Caco-2 (cell line): ENCODE data around the gene CCDC134. TPM values are rescaled to one million over a fixed set of nuclear protein-coding genes. Genes with fewer than 3 reads are reported as not detected.

Experiments
- BruUV-seq: library from RNA; stranded (reverse); fragments of 400-500 nt; replicated peaks from 2 replicates; lab custom pipeline; 2021; lab: Mats Ljungman, UMichigan
- CTCF ChIA-PET: fragments of 300-600 bp; sonication (Branson Sonifier 250); formaldehyde crosslinking; loops from one replicate; lab custom pipeline; 2022; ENCODE audit warnings: antibody characterized with exemption; lab: Charles Lee
- POLR2A ChIA-PET: fragments of 300-600 bp; sonication (Branson Sonifier 250); formaldehyde crosslinking; loops from one replicate; lab custom pipeline; 2022; ENCODE audit warnings: antibody characterized with exemption; lab: Charles Lee
- DNase-seq, 2 experiments: peaks; one replicate each; pipeline versions ENCODE4 v3.0.0 to v3.0.0-alpha.2; 2020 to 2022
- H3K27me3 ChIP-seq: replicated peaks from 2 replicates; pipeline ENCODE4 v1.6.0; 2011; ENCODE audit warnings: low read length; ENCODE audit not compliant: control insufficient read depth, insufficient read depth
- H3K36me3 ChIP-seq: 2 replicates; pipeline ENCODE4 v1.5.1; 2011; ENCODE audit warnings: low read length; ENCODE audit not compliant: control insufficient read depth, insufficient read depth
- H3K4me1 ChIP-seq: fragments of 250-450 bp; sonication (Bioruptor Pico); 2 replicates; pipeline ENCODE4 v1.5.1; 2020; ENCODE audit warnings: mild to moderate bottlenecking
- H3K4me3 ChIP-seq: 2 replicates; pipeline ENCODE4 v1.5.1; 2011; ENCODE audit warnings: low read depth, mild to moderate bottlenecking, control low read depth, low read length
- H3K9me3 ChIP-seq: fragments of 250-450 bp; sonication (Bioruptor Pico); 2 replicates; pipeline ENCODE4 v1.5.1; 2020; ENCODE audit warnings: mild to moderate bottlenecking, moderate library complexity
- H3K27ac Mint-ChIP-seq: one replicate; pipeline ENCODE4 v1.8.0; 2022; ENCODE audit warnings: mixed read lengths; ENCODE audit not compliant: unreplicated experiment
- H3K27me3 Mint-ChIP-seq: one replicate; pipeline ENCODE4 v1.8.0; 2022; ENCODE audit warnings: mixed read lengths; ENCODE audit not compliant: insufficient read depth, unreplicated experiment
- H3K36me3 Mint-ChIP-seq: one replicate; pipeline ENCODE4 v1.8.0; 2022; ENCODE audit warnings: mild to moderate bottlenecking, mixed read lengths; ENCODE audit not compliant: insufficient read depth, unreplicated experiment
- H3K4me1 Mint-ChIP-seq: one replicate; pipeline ENCODE4 v1.8.0; 2022; ENCODE audit warnings: low read depth, mixed read lengths; ENCODE audit not compliant: unreplicated experiment
- H3K4me3 Mint-ChIP-seq: one replicate; pipeline ENCODE4 v1.8.0; 2022; ENCODE audit warnings: mild to moderate bottlenecking, moderate library complexity, mixed read lengths; ENCODE audit not compliant: unreplicated experiment
- H3K9me3 Mint-ChIP-seq: one replicate; pipeline ENCODE4 v1.8.0; 2022; ENCODE audit warnings: mixed read lengths; ENCODE audit not compliant: unreplicated experiment
- CTCF ChIP-seq, 2 experiments: fragments of 200-600 bp in 1 of 2; IDR thresholded peaks; 1 replicate in 1 of 2; 2 replicates in 1 of 2; pipeline versions ENCODE4 v1.5.1 to v1.8.0; 2011 to 2022; ENCODE audit warnings: antibody characterized with exemption in 1 of 2, control low read depth in 1 of 2, inconsistent platforms in 1 of 2, low read depth in 1 of 2, low read length in 1 of 2, mild to moderate bottlenecking in 1 of 2, moderate library complexity in 1 of 2; ENCODE audit not compliant: insufficient read depth in 1 of 2, severe bottlenecking in 1 of 2, unreplicated experiment in 1 of 2
- intact Hi-C: fragments of 100-400 bp; cut with micrococcal nuclease; formaldehyde crosslinking; loops from one replicate; pipeline ENCODE4 v1.10.0; 2022; ENCODE audit not compliant: unreplicated experiment
- total RNA-seq: library from RNA; stranded (reverse); gene quantifications from 2 replicates; pipeline ENCODE4 v1.2.3, GENCODE V29; 2022

CCDC134 gene
- total RNA-seq, 1 experiment from 2014 or later: 24.8 TPM

GRCh38 chr22:41831828-41832552, 31.5 kb downstream of the CCDC134 start:
- BruUV-seq: TSS peak; percentile 97
- Mint-ChIP-seq H3K36me3 (peaks cover 36% of the 10 kb centered on the region), H3K4me3 (peak overlapping the region; percentile 98), H3K4me1 (peaks cover 14% of the 10 kb centered on the region), H3K9me3 (no peaks in the 10 kb centered on the region), H3K27me3 (no peaks in the 10 kb centered on the region), H3K27ac (peak overlapping the region; percentile 95)
- no peak for TF ChIP-seq CTCF (IDR thresholded peaks at IDR 0.05; ENCODE audit: insufficient read depth in 1 of 2, low read depth in 1 of 2, low read length in 1 of 2, severe bottlenecking in 1 of 2, unreplicated experiment in 1 of 2)
- POLR2A ChIA-PET: interaction anchor here (0.6 to 2.9 kb wide), 11 partner anchors 10 to 242 kb away, joined by 3 to 22 read pairs (median 9); partner anchors contain the start of genes CCDC134, CENPM and PMM1
- intact Hi-C loops: loop anchor here (1.0 kb wide), 1 partner anchor 14 kb away; no protein-coding TSS in a partner anchor
- peak overlapping the region; percentile 26 for H3K4me3 ChIP-seq
- no peak for DNase-seq
- peaks cover 11% of the 10 kb centered on the region for H3K4me1 ChIP-seq
- CTCF ChIA-PET: interaction anchor here (1.0 to 1.4 kb wide), 7 partner anchors 11 to 135 kb away, joined by 3 to 6 read pairs (median 4); no protein-coding TSS in a partner anchor
- no peaks in the 10 kb centered on the region for H3K27me3 ChIP-seq
- H3K9me3 ChIP-seq: no peaks in the 10 kb centered on the region
- H3K36me3 ChIP-seq: peaks cover 2% of the 10 kb centered on the region

GRCh38 chr22:41832553-41833368, 32.3 kb downstream of the CCDC134 start, which contains the start of gene SREBF2:
Gene SREBF2 (plus strand): TSS chr22:41833105. CDS start chr22:41833271, 166 bp downstream.
- H3K27me3 Mint-ChIP-seq: no peaks in the 10 kb centered on the region
- Histone ChIP-seq H3K4me3 (peak within 1 kb of the TSS; percentile 94), H3K36me3 (peaks cover 2% of the 10 kb centered on the region), H3K4me1 (peaks cover 11% of the 10 kb centered on the region), H3K9me3 (no peaks in the 10 kb centered on the region), H3K27me3 (no peaks in the 10 kb centered on the region)
- no peak for TF ChIP-seq CTCF (IDR thresholded peaks at IDR 0.05; ENCODE audit: insufficient read depth in 1 of 2, low read depth in 1 of 2, low read length in 1 of 2, severe bottlenecking in 1 of 2, unreplicated experiment in 1 of 2)
- peak; percentile 99 to 100 for DNase-seq
- ChIA-PET CTCF (interaction anchor here (0.5 to 1.4 kb wide), 9 partner anchors 10 to 136 kb away, joined by 3 to 6 read pairs (median 4); partner anchors contain the start of gene CENPM), POLR2A (interaction anchor here (0.5 to 2.9 kb wide), 13 partner anchors 9 to 243 kb away, joined by 3 to 22 read pairs (median 7); partner anchors contain the start of genes CCDC134, CENPM and PMM1)
- H3K36me3 Mint-ChIP-seq: peaks cover 40% of the 10 kb centered on the region
- BruUV-seq: no TSS peak
- peak within 1 kb of the TSS; percentile 98 for H3K4me3 Mint-ChIP-seq
- H3K27ac Mint-ChIP-seq: peak within 1 kb of the TSS; percentile 95
- no peaks in the 10 kb centered on the region for H3K9me3 Mint-ChIP-seq
- intact Hi-C loops: loop anchor here (1.0 kb wide), 1 partner anchor 14 kb away; no protein-coding TSS in a partner anchor
- H3K4me1 Mint-ChIP-seq: peaks cover 14% of the 10 kb centered on the region
